ENCODE data around the gene PTPRB. TPM values are rescaled to one million over a fixed set of nuclear protein-coding genes. Genes with fewer than 3 reads are reported as not detected.
A peak's percentile ranks its signal among the peaks of the same experiment; 100 is the strongest.

Gene PTPRB
- total RNA-seq, 1 experiment from 2014 or later: 0.82 TPM

DNA sequence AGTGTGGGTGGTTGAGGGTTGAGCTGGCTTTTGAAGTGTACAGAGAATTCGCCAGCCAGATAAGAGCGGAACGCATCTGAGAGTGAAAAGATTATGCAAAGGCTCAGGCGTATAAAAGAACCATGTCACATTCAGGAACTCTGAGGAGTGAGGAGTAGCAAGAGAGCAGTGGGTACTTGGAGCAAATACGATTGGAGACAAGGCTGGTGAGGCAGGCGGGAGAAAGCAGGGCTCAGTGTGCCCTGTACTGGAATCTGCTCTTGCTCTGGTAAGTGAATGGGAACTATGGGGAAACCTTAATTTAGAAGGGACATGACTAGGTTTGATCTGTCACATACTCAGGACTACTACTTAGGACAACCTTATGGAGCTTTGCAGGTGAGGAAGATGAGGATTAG lies 87.0 kb downstream of the PTPRB start:
- CTCF ChIA-PET: interaction anchor here (0.6 to 0.8 kb wide), 3 partner anchors 132 to 671 kb away, joined by 3 to 4 read pairs (median 4); no protein-coding TSS in a partner anchor
- Mint-ChIP-seq H3K27me3 (ENCODE audit: insufficient read depth, unreplicated experiment) (no peaks in the 10 kb centered on the region), H3K4me3 (ENCODE audit: unreplicated experiment) (no peak overlapping the region), H3K27ac (ENCODE audit: low read depth, unreplicated experiment) (no peak overlapping the region), H3K4me1 (ENCODE audit: insufficient read depth, unreplicated experiment) (peaks cover 23% of the 10 kb centered on the region), H3K36me3 (ENCODE audit: insufficient read depth, unreplicated experiment) (no peaks in the 10 kb centered on the region), H3K9me3 (ENCODE audit: unreplicated experiment) (peaks cover 11% of the 10 kb centered on the region)
- no peak for DNase-seq (ENCODE audit: unreplicated experiment)
- POLR2A ChIA-PET: interaction anchor here (0.6 kb wide), 1 partner anchor 170 kb away, joined by 3 read pairs; no protein-coding TSS in a partner anchor
- intact Hi-C loops (cut with micrococcal nuclease): no loop called here
- TF ChIP-seq, protein P1, sequence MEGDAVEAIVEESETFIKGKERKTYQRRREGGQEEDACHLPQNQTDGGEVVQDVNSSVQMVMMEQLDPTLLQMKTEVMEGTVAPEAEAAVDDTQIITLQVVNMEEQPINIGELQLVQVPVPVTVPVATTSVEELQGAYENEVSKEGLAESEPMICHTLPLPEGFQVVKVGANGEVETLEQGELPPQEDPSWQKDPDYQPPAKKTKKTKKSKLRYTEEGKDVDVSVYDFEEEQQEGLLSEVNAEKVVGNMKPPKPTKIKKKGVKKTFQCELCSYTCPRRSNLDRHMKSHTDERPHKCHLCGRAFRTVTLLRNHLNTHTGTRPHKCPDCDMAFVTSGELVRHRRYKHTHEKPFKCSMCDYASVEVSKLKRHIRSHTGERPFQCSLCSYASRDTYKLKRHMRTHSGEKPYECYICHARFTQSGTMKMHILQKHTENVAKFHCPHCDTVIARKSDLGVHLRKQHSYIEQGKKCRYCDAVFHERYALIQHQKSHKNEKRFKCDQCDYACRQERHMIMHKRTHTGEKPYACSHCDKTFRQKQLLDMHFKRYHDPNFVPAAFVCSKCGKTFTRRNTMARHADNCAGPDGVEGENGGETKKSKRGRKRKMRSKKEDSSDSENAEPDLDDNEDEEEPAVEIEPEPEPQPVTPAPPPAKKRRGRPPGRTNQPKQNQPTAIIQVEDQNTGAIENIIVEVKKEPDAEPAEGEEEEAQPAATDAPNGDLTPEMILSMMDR (IDR thresholded peaks at IDR 0.05; ENCODE audit: unreplicated experiment): no peak
- BruUV-seq (replicated peaks): no TSS peak

GRCh38 chr12:70549340-70550179 lies 87.7 kb downstream of the PTPRB start:
- CTCF ChIA-PET: no interaction called here
- no TSS peak for BruUV-seq (replicated peaks)

GRCh38 chr12:70543444-70543843 lies 93.8 kb downstream of the PTPRB start:
- TF ChIP-seq, protein P1 (IDR thresholded peaks at IDR 0.05; ENCODE audit: unreplicated experiment): no peak
- POLR2A ChIA-PET: interaction anchor here (0.6 to 1.4 kb wide), 7 partner anchors 9 to 335 kb away, joined by 3 to 8 read pairs (median 4); no protein-coding TSS in a partner anchor
- H3K27ac Mint-ChIP-seq (ENCODE audit: low read depth, unreplicated experiment): peak overlapping the region; percentile 28
- CTCF ChIA-PET: interaction anchor here (0.8 to 0.9 kb wide), 2 partner anchors 61 to 1084 kb away, joined by 4 read pairs; no protein-coding TSS in a partner anchor
- peaks cover 12% of the 10 kb centered on the region for H3K4me1 Mint-ChIP-seq (ENCODE audit: insufficient read depth, unreplicated experiment)
- no peaks in the 10 kb centered on the region for H3K36me3 Mint-ChIP-seq (ENCODE audit: insufficient read depth, unreplicated experiment)
- DNase-seq (ENCODE audit: unreplicated experiment): peak; percentile 96
- BruUV-seq (replicated peaks): no TSS peak
- H3K27me3 Mint-ChIP-seq (ENCODE audit: insufficient read depth, unreplicated experiment): no peaks in the 10 kb centered on the region
- intact Hi-C loops (cut with micrococcal nuclease): no loop called here
- H3K4me3 Mint-ChIP-seq (ENCODE audit: unreplicated experiment): no peak overlapping the region
- peaks cover 5% of the 10 kb centered on the region for H3K9me3 Mint-ChIP-seq (ENCODE audit: unreplicated experiment)

More at GRCh38 chr12:70549340-70550179, 87.7 kb downstream of the PTPRB start:
- H3K36me3 Mint-ChIP-seq (ENCODE audit: insufficient read depth, unreplicated experiment): no peaks in the 10 kb centered on the region
- intact Hi-C loops (cut with micrococcal nuclease): no loop called here
- H3K27ac Mint-ChIP-seq (ENCODE audit: low read depth, unreplicated experiment): no peak overlapping the region
- peaks cover 23% of the 10 kb centered on the region for H3K4me1 Mint-ChIP-seq (ENCODE audit: insufficient read depth, unreplicated experiment)
- H3K4me3 Mint-ChIP-seq (ENCODE audit: unreplicated experiment): no peak overlapping the region
- peaks cover 11% of the 10 kb centered on the region for H3K9me3 Mint-ChIP-seq (ENCODE audit: unreplicated experiment)
- TF ChIP-seq, protein P1 (IDR thresholded peaks at IDR 0.05; ENCODE audit: unreplicated experiment): no peak
- POLR2A ChIA-PET: interaction anchor here (0.6 kb wide), 1 partner anchor 170 kb away, joined by 3 read pairs; no protein-coding TSS in a partner anchor
- peak; percentile 92 for DNase-seq (ENCODE audit: unreplicated experiment)
- H3K27me3 Mint-ChIP-seq (ENCODE audit: insufficient read depth, unreplicated experiment): no peaks in the 10 kb centered on the region

DNA sequence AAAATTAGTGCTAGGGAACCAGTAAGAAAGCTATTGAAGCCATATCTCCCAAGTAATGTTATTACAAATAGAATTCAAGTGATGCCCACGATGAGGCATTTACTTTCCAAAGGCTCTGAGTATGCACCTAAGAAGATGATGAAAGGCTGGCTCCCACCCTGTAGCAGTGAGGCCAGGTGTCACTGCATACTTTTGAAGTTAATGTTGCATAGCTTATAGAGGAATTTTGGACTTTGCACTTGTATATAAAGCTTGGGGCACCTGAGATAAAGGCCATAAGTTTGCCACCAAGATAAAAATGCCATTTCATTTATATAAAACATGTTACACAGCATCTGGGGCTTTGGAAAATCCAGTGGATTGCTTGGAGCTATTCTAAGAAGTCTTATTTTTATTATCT lies 96.2 kb downstream of the PTPRB start:
- BruUV-seq (replicated peaks): no TSS peak
- ChIA-PET POLR2A (no interaction called here), CTCF (interaction anchor here (0.6 to 1.2 kb wide), 2 partner anchors 175 to 640 kb away, joined by 3 read pairs; no protein-coding TSS in a partner anchor)
- H3K4me1 Mint-ChIP-seq (ENCODE audit: insufficient read depth, unreplicated experiment): peaks cover 7% of the 10 kb centered on the region
- TF ChIP-seq, protein P1 (IDR thresholded peaks at IDR 0.05; ENCODE audit: unreplicated experiment): no peak
- H3K27ac Mint-ChIP-seq (ENCODE audit: low read depth, unreplicated experiment): no peak overlapping the region
- H3K36me3 Mint-ChIP-seq (ENCODE audit: insufficient read depth, unreplicated experiment): no peaks in the 10 kb centered on the region
- no peak for DNase-seq (ENCODE audit: unreplicated experiment)
- no peaks in the 10 kb centered on the region for H3K27me3 Mint-ChIP-seq (ENCODE audit: insufficient read depth, unreplicated experiment)
- no peak overlapping the region for H3K4me3 Mint-ChIP-seq (ENCODE audit: unreplicated experiment)
- intact Hi-C loops (cut with micrococcal nuclease): no loop called here
- no peaks in the 10 kb centered on the region for H3K9me3 Mint-ChIP-seq (ENCODE audit: unreplicated experiment)
